ENCODE results near the gene DDX59.

DDX59 gene

DNA sequence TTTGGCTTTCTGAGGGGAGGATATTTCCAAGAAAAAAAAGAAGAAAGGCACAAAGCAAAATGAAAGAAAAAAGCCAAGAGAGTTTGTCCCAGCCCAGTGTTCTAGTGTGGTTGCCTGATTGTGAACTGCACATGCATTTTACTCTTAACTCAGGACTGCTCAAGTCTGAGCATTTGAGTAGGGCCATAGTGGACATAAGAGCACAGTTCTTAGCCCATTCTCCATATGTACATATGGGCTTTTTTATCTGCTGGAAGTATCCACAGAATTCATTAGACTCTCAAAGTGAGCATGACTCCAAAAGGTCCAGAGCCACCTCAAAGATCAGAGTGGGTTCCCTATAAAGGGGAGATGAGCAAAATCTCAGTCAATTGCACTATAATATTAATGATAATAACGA lies 13.6 kb upstream of the DDX59 start:
- Mint-ChIP-seq H3K9me3 (no peaks in the 10 kb centered on the region), H3K27ac (no peak overlapping the region), H3K36me3 (ENCODE audit: low read depth) (no peaks in the 10 kb centered on the region), H3K4me1 (ENCODE audit: low read depth) (no peaks in the 10 kb centered on the region), H3K4me3 (no peak overlapping the region), H3K27me3 (ENCODE audit: low read depth) (peaks cover 5% of the 10 kb centered on the region)
- no peak for DNase-seq (ENCODE audit: low spot score)

DNA sequence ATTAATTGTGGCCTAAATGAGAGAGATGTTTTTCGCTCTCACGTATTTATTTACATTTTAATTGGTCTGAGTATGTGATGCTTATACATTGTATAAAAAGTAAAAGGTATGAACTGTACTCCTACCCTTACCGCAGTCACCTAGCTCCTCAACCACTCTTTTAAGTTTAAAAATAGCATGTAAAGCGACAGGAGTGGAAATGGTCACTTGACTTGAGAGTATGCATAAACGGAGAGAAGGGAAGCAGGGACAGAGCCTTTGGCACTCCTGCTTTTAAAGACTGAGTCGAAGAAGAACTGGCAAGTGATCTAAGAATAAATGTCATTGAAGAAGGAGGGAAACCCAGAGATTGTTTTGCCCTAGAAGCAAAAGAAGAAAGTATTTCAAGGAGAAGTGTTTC lies 11.5 kb upstream of the DDX59 start:
- Mint-ChIP-seq H3K4me1 (ENCODE audit: low read depth) (no peaks in the 10 kb centered on the region), H3K4me3 (no peak overlapping the region), H3K36me3 (ENCODE audit: low read depth) (no peaks in the 10 kb centered on the region), H3K27ac (no peak overlapping the region), H3K27me3 (ENCODE audit: low read depth) (no peaks in the 10 kb centered on the region), H3K9me3 (no peaks in the 10 kb centered on the region)
- DNase-seq (ENCODE audit: low spot score) = no peak

DNA sequence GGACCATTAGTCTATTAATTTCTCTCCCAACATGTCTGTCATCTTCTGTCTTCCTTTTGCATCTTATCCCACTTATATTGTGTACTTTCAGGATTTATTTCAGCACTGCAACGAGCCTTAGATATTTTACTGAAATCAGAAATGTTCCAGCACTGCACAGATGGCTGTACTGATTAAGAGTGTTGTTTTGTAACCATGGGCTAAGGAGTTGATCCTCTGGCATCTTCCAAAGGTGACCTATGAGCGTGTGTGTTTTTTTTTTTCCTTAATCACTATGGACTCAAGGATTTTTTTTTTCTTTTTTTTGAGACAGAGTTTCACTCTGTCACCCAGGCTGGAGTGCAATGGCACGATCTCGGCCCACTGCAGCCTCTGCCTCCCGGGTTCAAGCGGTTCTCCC lies 7.1 kb upstream of the DDX59 start:
- H3K4me3 Mint-ChIP-seq = no peak overlapping the region
- DNase-seq (ENCODE audit: low spot score) = no peak
- H3K36me3 Mint-ChIP-seq (ENCODE audit: low read depth) = no peaks in the 10 kb centered on the region
- no peaks in the 10 kb centered on the region for H3K27me3 Mint-ChIP-seq (ENCODE audit: low read depth)
- peaks cover 5% of the 10 kb centered on the region for H3K4me1 Mint-ChIP-seq (ENCODE audit: low read depth)
- no peaks in the 10 kb centered on the region for H3K9me3 Mint-ChIP-seq
- no peak overlapping the region for H3K27ac Mint-ChIP-seq

DNA sequence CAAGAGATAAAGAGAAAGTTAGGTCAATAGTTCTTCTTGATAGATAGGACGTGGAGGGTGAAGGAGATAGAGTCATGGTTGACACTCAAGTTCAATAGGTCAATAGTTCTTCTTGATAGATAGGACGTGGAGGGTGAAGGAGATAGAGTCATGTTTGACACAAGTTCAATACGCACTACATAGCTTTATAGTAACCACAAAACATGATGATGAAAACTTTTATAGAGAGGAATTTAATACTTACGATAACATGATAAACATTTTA lies 5.8 kb upstream of the DDX59 start:
- Mint-ChIP-seq H3K27me3 (ENCODE audit: low read depth) (no peaks in the 10 kb centered on the region), H3K9me3 (no peaks in the 10 kb centered on the region)

DNA sequence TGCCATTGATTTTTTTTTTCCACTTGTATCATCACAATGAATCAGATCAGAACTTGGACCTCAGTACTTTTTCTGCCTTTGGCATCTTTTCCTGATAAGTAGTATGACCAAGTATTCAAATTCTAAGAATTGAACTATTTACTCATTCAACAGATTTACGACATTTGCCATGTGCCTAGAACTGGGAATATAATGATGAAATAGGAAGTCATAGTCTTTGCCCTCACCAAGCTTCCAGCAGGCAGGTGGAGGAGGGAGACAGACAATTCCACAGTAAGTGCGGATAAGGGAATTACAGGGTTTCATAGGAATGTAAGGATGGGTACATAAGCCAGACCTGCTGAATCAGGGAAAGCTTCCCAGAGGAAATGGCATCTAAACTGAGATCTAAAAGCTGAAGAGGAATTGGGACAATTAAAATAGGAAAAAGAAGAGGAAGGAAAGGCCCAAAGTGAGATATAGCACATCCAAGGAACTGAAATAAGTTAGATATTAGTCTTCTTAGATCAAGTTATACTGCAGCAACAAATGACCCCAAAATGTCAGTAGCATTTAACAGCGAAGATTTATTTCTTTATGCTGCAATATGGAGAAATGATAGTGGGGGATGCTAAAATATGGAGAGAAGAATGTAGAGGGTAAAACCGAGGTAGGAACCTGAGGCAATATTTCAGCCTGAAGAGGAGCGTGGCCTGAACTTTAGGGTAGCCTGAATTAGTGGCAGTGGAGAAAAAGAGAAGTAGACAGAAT lies 5.3 kb upstream of the DDX59 start:
- Mint-ChIP-seq H3K4me3 (no peak overlapping the region), H3K4me1 (ENCODE audit: low read depth) (peaks cover 14% of the 10 kb centered on the region), H3K27me3 (ENCODE audit: low read depth) (no peaks in the 10 kb centered on the region), H3K36me3 (ENCODE audit: low read depth) (no peaks in the 10 kb centered on the region), H3K27ac (no peak overlapping the region), H3K9me3 (no peaks in the 10 kb centered on the region)
- DNase-seq (ENCODE audit: low spot score) = no peak

More for the DNA sequence above, 5.8 kb upstream of the DDX59 start:
- no peak overlapping the region for H3K27ac Mint-ChIP-seq
- H3K4me3 Mint-ChIP-seq = no peak overlapping the region
- peaks cover 14% of the 10 kb centered on the region for H3K4me1 Mint-ChIP-seq (ENCODE audit: low read depth)
- no peaks in the 10 kb centered on the region for H3K36me3 Mint-ChIP-seq (ENCODE audit: low read depth)
- DNase-seq (ENCODE audit: low spot score) = no peak

DNA sequence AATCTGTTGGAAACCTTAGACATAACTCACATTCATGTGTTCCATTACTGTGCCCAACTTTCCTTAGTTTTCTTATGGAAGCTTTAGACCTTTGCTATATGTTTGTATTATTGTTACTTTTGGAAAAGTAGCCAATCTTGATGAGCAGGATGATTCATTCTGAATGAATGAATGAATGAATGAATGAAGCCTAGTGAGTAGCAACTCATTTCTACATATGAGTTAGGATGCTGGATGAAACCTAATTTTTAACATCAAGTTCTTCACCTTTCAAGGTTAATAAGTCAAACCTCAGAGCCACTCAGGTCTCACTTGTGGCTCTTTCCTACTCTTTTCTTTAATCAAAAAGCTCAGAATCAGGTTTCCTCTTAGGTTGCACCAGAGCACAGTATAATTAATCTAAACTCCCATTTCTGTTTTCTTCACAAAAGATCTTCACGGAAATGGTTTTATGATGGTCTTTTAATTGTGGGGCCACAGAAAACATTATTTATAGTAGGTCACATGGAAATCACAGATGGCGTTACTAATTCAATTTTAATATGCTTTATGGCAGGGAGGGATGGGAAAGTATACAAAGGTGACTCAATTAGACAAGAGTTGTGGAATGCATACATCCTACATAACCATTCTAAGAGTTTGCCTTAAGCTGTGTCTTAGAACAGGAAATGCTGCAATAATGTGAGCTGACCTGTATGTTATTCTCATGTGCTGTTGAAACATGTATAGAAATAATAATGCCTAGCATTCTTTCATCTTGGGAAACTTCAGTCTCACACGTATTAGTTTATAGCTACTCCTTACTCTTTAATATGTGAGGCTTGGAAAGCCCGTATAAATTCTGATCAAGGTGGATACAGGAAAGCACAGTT lies 4.5 kb upstream of the DDX59 start:
- no peak for DNase-seq (ENCODE audit: low spot score)
- no peaks in the 10 kb centered on the region for H3K27me3 Mint-ChIP-seq (ENCODE audit: low read depth)
- H3K27ac Mint-ChIP-seq = no peak overlapping the region

DNA sequence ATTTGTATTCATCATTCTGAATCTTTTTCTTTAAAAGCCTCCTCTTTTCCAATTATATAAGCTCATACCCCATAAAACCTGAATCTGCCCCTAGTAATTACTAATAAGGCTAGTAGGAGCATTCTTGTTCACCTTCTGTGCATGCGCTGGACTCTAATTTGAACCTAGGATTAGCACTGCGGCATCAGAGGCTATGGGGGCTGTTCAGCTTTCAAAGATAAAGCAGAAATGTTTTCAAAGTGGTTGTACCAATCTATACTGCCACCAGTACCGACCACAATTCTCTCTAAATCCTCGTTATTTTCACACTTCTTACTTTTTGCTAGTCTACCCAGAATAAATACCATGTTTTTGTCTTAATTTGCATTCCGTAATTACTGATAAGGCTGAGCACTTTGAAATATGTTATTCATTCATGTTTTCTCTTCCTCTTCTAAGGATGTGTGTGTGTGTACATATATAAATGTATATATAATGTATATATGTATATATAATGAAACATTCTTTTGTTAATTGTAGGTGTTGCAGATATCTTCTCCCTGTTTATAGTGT lies 1.6 kb upstream of the DDX59 start:
- no peaks in the 10 kb centered on the region for H3K9me3 Mint-ChIP-seq
- no peaks in the 10 kb centered on the region for H3K27me3 Mint-ChIP-seq (ENCODE audit: low read depth)
- peaks cover 5% of the 10 kb centered on the region for H3K36me3 Mint-ChIP-seq (ENCODE audit: low read depth)
- H3K4me3 Mint-ChIP-seq = peak overlapping the region; percentile 96
- H3K27ac Mint-ChIP-seq = peak overlapping the region; percentile 53
- H3K4me1 Mint-ChIP-seq (ENCODE audit: low read depth) = peaks cover 22% of the 10 kb centered on the region
- no peak for DNase-seq (ENCODE audit: low spot score)

More for the DNA sequence above, 4.5 kb upstream of the DDX59 start:
- peaks cover 14% of the 10 kb centered on the region for H3K4me1 Mint-ChIP-seq (ENCODE audit: low read depth)
- no peaks in the 10 kb centered on the region for H3K9me3 Mint-ChIP-seq
- no peaks in the 10 kb centered on the region for H3K36me3 Mint-ChIP-seq (ENCODE audit: low read depth)
- H3K4me3 Mint-ChIP-seq = no peak overlapping the region

DNA sequence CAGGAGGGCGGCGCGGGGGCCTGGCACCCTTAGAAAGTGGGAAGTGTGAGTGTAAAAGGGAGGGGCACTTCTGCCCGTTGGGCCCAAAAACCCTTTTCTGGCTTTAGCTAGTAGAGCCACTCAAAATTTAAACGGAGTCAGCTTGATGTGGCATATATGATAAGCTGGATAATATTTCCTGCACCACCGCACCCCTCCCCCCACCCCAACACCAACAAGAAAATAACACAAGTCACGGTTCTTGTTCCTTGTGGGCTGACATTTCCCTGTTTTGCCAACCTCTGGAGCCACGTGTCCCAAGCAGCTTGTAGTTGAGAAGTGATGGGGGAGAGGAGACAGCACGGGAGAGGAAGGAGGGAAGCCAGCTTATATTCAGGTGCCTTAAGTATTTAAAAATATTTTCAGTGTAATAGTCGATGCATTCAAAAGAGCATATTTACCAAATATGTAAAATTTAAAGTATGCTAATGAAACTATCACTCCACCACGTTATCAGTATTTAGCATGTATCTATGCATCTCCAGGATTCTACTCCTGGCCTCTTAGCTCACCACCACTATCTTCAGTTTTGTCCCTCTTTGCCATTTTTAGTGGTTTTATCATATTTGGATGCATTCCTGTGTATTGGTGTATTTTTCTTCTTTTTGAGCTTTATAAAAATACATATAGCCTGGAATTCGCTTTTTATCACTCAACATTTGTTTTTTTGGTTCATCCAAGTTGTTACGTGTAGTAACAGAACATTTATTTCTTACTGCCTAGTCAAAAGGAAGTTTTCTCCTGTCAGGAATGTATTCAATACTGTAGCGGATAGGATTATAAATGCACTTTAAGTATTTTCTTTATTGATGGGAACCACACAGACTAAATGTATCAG lies 773 bp upstream of the DDX59 start:
- no peaks in the 10 kb centered on the region for H3K9me3 Mint-ChIP-seq
- peak; percentile 7 for DNase-seq (ENCODE audit: low spot score)
- no peaks in the 10 kb centered on the region for H3K27me3 Mint-ChIP-seq (ENCODE audit: low read depth)
- H3K27ac Mint-ChIP-seq = peak overlapping the region; percentile 96
- peaks cover 24% of the 10 kb centered on the region for H3K4me1 Mint-ChIP-seq (ENCODE audit: low read depth)
- peaks cover 13% of the 10 kb centered on the region for H3K36me3 Mint-ChIP-seq (ENCODE audit: low read depth)
- H3K4me3 Mint-ChIP-seq = peak overlapping the region; percentile 96

DNA sequence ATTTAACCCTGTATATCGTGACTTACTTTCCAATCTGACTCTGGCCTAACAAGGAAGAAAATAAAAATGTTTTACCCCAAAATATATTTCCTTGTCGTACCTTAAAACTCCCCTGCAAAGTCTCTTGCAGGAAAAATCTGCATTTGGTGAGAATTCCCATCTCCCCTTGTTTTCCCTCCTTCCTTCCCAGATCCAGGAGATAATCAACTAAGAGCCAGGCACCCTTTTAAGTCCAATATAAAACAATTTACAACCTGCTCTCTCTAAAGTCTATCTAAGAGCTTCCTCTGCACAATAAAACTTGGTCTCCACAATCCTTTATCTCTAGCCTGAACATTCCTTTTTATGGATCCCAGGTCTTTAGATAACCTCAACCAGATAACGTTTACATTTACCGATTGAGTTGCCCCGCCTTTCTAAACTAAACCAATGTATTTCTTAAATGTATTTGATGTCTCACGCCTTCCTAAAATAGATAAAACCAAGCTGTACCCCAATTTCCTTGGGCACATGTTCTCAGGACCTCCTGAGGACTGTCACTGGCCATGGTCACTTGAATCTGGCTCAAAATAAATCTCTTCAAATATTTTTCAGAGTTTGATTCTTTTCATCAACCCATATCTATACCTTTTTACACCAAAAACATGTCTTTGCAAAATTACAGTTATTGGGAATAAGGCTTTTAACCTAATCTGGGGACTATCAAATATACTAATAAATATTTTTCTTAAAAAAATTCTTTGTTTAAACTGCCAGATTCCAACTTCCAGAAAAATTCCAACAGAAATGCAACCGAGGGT lies 993 bp downstream of the DDX59 start:
- no peak for DNase-seq (ENCODE audit: low spot score)
- Mint-ChIP-seq H3K9me3 (no peaks in the 10 kb centered on the region), H3K4me3 (peak overlapping the region; percentile 82), H3K27me3 (ENCODE audit: low read depth) (no peaks in the 10 kb centered on the region), H3K27ac (peak overlapping the region; percentile 83), H3K4me1 (ENCODE audit: low read depth) (peaks cover 25% of the 10 kb centered on the region), H3K36me3 (ENCODE audit: low read depth) (peaks cover 27% of the 10 kb centered on the region)

DNA sequence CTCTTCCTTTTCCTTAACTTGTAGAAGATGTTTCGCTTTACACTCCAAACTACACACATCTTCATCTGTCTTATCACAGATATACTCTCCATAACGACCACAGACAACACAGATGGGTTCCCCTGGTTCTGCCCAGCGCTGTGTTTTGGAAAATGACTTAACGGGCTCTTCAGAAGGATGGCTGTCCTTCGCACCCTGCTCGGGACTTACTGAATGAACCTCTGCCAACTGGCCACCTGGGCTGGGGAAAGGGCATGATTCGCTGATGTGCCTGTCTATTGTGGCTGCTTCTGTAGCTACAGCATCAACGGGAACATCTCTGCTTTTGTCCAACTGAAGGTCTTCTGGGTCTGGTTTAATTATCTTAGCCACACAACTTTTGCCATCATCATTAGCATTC lies 3.4 kb downstream of the DDX59 start:
- no peak for DNase-seq (ENCODE audit: low spot score)
- Mint-ChIP-seq H3K36me3 (ENCODE audit: low read depth) (peaks cover 42% of the 10 kb centered on the region), H3K27ac (no peak overlapping the region), H3K9me3 (no peaks in the 10 kb centered on the region), H3K4me3 (no peak overlapping the region), H3K27me3 (ENCODE audit: low read depth) (no peaks in the 10 kb centered on the region), H3K4me1 (ENCODE audit: low read depth) (peaks cover 27% of the 10 kb centered on the region)

DNA sequence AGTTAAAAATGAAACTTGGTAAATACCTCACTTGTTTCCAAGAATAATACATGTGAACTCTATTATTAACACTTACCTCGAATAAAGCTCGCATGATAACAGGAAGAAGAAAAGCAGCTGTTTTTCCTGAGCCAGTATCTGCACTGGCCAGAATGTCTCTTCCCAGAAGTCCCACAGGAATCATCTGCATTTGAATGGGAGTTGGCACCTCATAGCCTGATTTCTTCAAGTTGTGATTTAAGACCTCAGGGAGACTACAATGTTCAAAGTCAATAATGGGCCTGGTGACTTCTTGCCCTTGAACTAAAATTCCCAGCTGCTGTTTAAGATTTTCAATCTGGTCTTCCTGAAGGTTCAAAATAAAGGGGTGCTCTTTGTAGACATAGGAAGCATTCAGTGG lies 3.8 kb downstream of the DDX59 start:
- peaks cover 44% of the 10 kb centered on the region for H3K36me3 Mint-ChIP-seq (ENCODE audit: low read depth)
- H3K27ac Mint-ChIP-seq = no peak overlapping the region

DNA sequence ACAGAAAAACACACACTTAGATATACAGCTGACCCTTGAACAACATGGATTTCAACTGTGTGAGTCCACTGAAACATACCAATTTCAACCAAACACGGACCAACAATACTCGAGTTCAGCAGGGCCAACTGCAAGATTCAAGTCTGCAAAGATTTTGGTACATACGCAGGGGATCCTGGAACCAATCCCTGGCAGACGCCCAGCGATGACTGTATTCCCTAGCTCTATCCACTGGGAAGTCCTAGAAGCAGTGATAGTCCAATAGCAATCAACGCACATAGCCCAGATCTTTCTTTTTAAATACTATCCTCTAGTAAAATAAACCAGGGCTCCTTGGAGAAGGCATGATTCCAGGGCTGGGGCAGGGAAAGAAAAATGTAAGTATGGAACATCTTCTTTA lies 9.0 kb downstream of the DDX59 start:
- DNase-seq (ENCODE audit: low spot score) = no peak
- no peaks in the 10 kb centered on the region for H3K9me3 Mint-ChIP-seq
- H3K27me3 Mint-ChIP-seq (ENCODE audit: low read depth) = no peaks in the 10 kb centered on the region
- no peak overlapping the region for H3K4me3 Mint-ChIP-seq
- peaks cover 10% of the 10 kb centered on the region for H3K4me1 Mint-ChIP-seq (ENCODE audit: low read depth)
- H3K36me3 Mint-ChIP-seq (ENCODE audit: low read depth) = peaks cover 68% of the 10 kb centered on the region
- H3K27ac Mint-ChIP-seq = no peak overlapping the region

More for the DNA sequence above, 3.8 kb downstream of the DDX59 start:
- Mint-ChIP-seq H3K4me3 (no peak overlapping the region), H3K27me3 (ENCODE audit: low read depth) (no peaks in the 10 kb centered on the region), H3K9me3 (no peaks in the 10 kb centered on the region), H3K4me1 (ENCODE audit: low read depth) (peaks cover 24% of the 10 kb centered on the region)
- no peak for DNase-seq (ENCODE audit: low spot score)

DNA sequence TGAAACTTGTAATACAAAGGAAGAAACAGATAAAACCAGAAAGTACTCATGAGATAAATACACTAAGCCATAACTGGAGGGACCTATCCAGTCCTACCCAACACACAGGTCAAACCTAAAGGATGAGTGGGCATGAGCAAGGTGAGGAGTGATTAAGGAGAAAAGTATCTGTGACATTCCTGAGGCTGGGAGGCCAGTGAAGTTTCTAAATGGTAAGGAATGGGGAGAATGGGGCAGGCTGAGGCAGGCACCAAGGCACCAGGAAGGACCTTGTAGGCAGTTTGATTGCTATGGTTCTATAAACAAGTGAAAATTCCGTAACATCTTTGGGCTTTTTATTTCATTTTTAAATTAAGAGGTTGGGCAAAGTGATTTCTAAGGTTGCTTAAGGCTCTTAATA lies 10.4 kb downstream of the DDX59 start:
- H3K27ac Mint-ChIP-seq = no peak overlapping the region
- no peak for DNase-seq (ENCODE audit: low spot score)
- no peaks in the 10 kb centered on the region for H3K9me3 Mint-ChIP-seq
- H3K27me3 Mint-ChIP-seq (ENCODE audit: low read depth) = no peaks in the 10 kb centered on the region
- H3K4me1 Mint-ChIP-seq (ENCODE audit: low read depth) = peaks cover 15% of the 10 kb centered on the region
- H3K36me3 Mint-ChIP-seq (ENCODE audit: low read depth) = peaks cover 61% of the 10 kb centered on the region
- H3K4me3 Mint-ChIP-seq = no peak overlapping the region

Data from T-helper 2 cell treated with Interferon-gamma antibody and Interleukin-4, amounts not matched to agents 5 μg/mL and 100 μg/mL, for 36 hours (primary cell).